Jurkat, Clone E6-1 (cell line): ENCODE measurements around the gene ZDHHC13.

ENCODE experiments used
- DNase-seq: peaks from one replicate; pipeline ENCODE4 v3.0.0-alpha.2; 2011; ENCODE audit warnings: low read depth, low spot score
- H3K4me3 ChIP-seq: 2 replicates; pipeline ENCODE4 v1.5.1; 2011; ENCODE audit warnings: mild to moderate bottlenecking, low read length, control low read depth, moderate library complexity

Gene ZDHHC13

DNA sequence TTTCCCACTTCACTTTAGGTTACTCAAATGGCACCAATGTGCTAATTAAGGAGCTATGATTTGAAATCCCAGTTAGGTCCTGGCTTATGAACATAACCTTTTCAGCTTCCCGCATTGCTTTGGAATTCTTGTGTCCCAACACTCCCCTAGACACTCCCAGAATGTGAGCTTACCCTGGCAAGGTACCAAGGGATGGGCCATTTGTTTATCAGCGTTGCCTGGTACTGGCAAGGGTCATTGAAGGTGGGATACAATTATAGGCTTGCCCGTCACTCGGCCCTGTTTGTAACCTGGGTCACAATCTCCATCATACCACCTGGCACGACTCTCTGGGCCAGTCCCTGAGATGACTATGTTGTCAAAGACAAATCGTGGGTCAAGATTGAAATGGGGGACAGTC, 79.5 kb downstream of the ZDHHC13 start:
- no peak overlapping the region for H3K4me3 ChIP-seq
- no peak for DNase-seq

DNA sequence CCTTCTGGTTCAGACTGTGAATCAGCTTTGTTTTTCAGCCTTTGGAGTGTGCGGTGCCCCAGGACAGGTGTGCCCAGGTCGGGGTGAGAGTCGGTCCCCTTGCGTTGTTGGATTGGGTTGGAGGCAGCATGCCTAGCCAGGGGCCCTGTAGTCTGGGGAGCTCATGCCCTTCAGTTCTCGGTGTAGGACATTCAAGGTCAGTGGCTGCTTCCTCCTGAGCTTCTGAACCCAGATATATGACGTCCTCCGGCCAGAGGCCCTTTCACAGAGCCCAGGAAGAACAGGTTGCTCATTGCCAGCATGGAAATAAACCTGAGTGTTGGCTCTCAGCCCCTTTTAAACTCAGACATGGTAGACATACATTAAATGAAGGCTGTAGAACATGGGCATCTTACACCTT, 82.1 kb downstream of the ZDHHC13 start:
- DNase-seq, result no peak

DNA sequence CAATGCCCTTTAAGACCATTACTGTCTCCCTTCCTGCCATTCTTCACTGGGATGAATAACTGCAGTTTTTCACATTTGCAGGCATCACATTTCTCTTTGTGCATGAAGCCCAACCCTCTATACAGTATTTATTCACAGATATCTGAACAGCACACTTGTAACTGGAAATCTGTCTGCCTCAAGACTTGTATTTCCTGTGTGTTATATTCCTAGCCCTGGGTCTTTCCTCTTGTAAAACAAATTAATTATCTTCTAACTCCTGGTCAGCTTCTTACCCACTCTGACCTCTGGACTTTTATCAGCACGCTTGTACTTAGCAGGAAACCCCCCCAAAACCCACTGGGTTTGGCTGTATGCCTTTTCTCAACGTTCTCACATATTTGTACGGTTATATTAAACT, 82.8 kb downstream of the ZDHHC13 start:
- no peak overlapping the region for H3K4me3 ChIP-seq
- no peak for DNase-seq

More for the DNA sequence above, 82.1 kb downstream of the ZDHHC13 start:
- no peak overlapping the region for H3K4me3 ChIP-seq

DNA sequence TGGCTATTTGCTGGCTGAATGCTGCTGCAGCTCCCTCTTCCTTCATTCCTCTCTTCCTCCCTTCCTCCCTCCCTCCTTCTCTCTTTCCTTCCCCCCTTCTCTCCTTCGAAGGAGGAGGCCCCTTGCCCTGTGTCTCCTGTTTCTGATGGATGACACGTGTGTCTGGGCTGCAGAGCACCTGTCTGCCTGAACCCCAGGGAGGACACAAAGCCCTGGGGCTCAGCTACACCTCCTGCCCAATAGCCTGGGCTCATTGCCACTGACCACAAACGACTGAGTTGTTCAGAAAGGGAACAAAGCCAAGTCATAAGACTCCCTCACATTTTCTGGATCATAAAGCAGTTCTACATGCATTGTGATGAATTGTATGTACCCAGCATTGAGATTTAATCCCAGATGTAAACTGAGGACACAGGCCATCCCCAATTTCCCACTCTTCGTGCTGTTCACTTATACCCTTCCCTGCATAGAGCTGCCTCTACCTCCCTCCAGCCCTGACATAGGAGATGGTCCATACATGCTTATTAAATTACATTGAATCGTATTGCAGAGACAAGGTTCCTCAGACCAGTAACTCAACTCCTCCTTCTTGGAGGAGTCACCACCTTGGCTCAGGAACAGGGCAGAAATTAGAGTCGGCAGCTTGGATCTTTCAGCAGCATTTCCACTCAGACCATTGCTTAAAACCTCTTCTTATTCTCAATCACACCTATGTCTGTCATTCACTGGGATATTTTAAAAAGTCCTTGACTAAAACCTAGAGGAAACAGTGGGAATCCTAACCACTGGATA, 83.6 kb downstream of the ZDHHC13 start:
- no peak overlapping the region for H3K4me3 ChIP-seq
- DNase-seq, result no peak

DNA sequence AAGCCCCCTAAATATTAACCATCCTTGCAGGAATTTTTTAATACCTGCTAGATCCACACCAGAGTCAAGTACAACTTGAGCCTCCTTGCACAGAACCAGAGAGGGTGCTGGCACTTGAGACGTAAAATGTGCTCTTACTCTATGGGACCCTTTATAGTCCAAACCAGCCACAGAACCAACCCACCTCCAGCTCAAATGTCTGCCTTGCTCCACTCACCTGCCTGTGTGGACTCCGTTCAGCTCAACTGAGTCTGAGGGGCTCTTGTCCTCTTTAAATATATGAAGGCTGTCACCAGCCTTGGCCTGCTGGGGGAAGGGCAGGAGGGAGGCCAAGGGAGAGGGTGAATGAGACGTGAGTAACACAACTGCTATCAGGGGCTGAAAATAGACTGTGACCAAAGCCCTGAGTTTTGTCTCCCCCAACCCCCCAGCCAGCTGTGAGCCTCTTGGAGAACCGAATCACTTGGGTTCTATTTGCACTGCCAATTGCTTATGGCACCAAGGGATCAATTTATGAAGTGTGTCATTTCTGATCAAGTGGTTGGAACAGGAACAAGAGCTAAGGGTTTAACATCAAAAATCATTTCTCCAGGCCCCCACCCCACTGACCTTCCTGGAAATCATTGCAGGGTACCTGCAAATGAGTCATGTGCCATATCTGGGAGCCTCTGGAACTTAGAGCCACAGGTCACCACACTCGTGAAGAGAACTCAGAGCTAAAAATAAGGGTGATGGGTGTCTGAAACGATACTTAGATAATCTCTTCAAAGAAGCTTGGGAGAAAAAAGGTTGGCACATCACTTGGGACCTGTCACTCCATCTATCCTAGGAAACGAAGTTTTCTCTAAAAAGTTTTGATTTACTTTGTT, 85.0 kb downstream of the ZDHHC13 start, which contains the start of gene CSRP3:
TSS of gene CSRP3 (minus strand) at position 247 of the 869 bp plus-strand sequence. CDS start 9,535 bp downstream, outside the sequence.
- H3K4me3 ChIP-seq, result no peak within 1 kb of the TSS
- DNase-seq, result no peak

DNA sequence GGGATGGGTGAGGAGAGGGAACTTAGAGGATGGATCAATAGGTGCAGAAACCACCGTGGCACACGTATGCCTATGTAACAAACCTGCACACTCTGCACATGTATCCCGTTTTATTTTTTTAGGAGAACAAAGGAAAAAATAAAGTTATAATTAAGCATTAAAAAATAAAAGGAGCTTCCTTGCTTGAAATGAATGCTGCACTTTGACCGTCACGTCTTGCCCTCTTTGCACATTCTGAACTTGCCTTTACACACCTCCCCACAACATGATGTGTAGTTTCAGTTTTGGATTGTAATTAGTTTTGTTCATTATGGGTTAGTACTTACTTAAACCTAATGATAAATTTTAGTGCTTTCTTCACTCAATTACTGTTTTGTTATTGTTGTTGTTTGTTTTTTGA, 87.9 kb downstream of the ZDHHC13 start:
- H3K4me3 ChIP-seq, result no peak overlapping the region
- DNase-seq, result no peak

DNA sequence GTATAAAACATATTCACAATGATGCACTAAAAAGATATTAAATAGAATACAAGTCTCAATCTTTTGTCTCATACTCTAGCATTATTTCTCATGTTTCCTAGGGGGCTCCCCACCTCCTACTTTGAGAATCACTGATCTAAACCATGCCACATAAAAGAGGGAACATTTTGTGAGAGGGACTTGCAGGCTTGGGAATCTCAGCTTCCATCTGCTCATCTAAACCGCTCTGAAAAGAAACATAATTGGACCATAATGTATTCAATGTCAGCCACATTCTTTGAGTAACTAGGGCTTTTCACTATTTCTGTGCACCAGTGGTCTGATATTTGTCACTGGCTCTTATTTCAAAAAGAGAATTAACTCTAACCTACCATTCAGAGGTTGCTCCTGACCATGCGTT, 91.2 kb downstream of the ZDHHC13 start:
- no peak for DNase-seq
- H3K4me3 ChIP-seq, result no peak overlapping the region

DNA sequence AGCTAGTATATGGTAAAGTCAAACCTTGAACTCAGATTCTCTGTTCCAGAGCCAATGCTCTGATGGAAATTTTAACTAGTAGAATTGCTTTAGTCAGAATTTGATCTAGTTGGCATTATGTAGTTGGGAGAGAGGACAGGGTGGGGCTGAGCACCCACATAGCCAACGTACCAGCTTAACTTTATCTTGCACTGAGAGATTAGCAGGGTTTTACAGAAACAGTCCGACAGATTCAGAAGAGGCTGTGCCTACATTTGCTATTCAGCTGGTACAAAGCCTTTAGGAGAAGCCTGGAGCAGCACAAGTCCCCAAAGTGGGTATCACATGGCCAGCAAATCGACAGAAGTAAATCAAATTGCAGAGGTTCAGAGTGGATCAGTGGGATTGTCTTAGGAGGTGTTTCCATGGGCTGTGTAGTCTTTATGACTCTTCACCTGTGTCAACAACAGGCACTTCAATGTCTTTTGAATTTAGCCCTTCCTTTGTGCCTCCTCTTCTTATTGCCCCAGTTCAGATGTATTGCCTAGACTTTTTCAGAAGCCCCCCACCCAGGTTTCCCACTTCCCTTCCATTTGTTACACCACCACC, 92.1 kb downstream of the ZDHHC13 start:
- H3K4me3 ChIP-seq, result no peak overlapping the region
- no peak for DNase-seq

DNA sequence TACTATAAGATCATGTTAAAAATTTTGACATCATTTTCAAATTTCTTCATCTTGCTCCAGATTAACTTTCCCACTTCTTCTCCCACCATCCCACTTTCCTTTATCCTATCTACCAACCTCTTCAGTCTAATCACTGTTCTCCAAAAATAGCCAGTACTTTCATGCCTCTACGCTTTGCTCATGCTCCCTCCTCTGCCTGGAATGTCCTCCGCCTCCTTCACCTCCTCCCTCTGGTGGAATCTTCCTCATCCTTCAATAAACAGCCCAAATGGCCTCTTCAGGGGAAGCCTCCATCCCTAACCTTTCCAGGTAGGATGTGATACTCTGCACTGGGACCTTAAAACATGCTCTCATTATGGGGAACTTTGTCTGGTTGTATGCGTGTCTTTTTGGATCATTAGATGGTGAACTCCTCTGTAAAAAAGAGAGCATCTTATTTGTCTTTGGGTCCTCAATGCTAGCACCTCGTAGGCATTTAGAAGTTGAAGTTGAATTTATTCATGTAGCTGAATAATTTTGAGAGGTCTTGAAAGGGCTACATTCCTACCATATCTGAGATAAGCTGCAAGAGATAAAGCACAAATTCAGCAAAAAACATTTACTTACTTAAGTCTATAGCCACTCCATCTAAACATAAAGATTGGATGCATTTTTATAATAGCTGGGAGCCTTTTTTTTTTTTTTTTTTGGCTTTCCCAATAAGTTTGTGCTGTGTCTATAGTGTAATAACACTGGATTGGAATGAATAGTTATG, 92.8 kb downstream of the ZDHHC13 start:
- no peak for DNase-seq

DNA sequence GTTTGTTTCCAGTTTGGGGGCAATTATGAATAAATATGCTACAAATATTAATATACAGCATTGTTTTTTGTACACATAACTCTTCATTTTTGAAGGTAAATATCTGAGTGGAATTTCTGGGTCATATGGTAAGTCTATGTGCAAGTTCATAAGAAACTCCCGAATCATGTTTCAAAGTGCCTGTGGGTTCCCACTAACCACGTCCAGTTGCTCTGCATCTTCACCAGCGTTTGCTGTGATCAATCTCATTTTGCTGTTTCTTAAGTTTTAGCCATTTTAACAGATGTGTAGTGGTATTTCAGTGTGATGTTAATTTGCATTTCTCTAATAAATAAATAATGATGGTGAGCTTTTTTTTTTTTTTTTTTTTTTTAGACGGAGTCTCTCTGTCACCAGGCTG, 99.1 kb downstream of the ZDHHC13 start:
- DNase-seq, result no peak
- no peak overlapping the region for H3K4me3 ChIP-seq

More for the DNA sequence above, 92.8 kb downstream of the ZDHHC13 start:
- no peak overlapping the region for H3K4me3 ChIP-seq

DNA sequence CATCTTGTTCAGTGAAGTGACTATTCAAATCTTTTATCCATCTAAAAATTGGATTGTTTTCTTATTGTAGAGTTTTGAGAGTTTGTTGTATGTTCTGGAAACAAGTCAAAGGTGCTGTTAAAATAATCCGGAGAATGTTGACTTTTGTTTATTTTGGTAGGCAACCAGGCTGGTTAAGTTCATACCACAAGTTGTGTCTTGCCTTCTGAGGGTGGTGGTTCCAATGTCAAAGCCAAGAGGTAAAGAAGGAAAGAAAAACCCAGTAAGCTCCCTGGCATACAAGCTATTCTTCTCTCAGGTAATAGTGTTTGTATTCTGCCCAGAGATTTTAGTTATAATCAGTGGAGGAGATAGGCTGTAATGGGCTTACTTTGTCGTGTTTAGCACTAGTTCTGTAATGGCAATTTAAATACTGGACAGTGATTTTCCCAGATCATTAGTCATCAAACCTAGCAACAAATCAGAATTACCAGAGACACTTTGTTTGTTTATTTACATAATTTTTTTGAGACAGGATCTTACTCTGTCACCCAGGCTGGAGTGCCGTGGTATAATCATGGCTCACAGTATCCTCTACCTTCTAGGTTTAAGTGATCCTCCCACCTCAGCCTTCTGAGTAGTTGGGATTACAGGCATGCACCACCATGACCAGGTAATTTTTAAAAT, 99.9 kb downstream of the ZDHHC13 start:
- no peak for DNase-seq
- H3K4me3 ChIP-seq, result no peak overlapping the region

DNA sequence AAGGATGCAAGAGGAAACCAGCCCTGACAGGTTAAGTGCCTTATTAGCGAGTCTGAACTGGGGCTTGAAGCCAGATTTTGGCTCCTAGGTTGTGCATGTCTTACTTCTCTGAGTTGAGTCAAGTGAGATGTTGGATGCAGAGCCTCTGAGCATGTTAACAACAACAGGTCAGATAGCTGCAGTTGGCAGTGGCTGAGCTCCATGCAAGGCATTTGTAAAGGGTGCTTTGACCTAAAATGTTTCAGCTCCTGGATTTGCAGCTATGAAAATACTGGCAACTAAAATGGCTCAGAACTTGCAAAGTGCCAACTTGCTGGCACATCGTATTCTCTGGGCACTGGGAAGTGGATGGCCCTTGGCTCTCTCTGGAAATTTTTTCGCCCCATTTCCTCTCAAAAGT, 101.2 kb downstream of the ZDHHC13 start:
- DNase-seq, result no peak
- H3K4me3 ChIP-seq, result no peak overlapping the region

DNA sequence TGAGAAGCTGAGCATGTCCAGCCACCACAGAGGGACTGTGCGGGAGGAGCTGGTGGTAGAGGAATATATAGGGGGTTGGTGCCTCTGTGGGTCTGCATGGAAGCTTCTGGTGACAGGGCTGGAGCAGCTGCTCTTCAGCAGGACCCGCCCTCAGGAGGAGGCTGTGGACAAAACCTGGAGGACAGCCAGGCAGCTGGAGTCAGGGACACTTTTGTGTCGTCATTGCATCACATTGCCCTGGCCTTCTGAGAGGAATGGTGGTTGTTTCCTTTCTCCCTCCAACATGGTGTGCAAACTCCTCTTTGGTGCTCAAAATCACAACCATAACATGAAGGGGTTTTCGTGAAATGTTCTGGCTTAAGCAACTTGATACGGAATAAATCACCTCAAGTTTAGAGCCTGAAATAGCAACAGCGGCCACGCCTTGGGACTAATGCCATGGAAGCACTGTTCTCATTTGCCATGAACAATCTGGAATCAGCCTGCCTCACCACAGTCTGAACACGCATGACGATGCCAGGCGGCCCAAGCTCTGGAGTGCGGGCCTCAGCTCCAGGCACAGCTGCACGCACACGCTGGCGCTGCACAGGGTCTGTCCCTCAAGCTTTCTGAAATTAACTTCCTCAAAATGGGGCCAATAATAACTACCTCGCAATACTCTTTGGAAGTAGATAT, 102.0 kb downstream of the ZDHHC13 start:
- no peak for DNase-seq
- no peak overlapping the region for H3K4me3 ChIP-seq

DNA sequence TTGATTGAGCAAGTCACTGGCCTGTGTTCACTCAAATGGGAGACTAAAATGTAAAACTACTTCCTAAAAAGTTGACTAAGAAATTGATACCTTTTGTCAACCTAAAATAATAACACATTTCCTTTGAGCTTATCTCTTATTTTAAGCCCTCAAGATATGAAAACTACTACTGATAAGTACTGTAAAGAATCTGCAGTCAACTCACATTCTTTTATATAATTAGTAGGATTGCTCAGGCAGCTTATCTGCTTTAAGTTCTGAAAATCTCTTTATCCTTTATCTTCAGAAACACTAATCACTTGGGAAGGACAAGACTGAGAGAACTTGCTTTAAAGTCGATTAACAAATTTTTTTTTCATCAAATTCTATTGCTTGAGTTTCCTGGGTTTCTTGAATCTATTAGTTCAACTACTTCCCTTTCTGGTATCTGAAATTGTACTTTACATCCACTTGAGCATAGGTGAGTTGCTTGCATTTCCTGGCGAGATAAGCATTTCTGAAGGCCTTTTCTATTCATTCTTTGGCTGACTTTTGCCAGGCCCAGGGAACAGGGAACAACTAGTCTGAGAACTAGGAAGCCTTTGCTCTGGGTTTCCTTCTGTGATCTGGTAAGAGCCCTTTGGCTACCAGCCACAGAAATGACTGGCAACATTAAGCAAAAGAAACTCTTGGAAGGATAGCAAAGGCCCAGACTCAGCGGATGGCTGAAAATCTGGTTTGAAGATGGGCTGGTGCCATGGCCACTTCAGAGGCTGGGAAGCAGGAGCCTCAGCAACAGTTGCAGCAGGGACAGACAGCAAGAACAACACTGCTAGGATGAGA, 104.1 kb downstream of the ZDHHC13 start:
- no peak for DNase-seq
- no peak overlapping the region for H3K4me3 ChIP-seq

DNA sequence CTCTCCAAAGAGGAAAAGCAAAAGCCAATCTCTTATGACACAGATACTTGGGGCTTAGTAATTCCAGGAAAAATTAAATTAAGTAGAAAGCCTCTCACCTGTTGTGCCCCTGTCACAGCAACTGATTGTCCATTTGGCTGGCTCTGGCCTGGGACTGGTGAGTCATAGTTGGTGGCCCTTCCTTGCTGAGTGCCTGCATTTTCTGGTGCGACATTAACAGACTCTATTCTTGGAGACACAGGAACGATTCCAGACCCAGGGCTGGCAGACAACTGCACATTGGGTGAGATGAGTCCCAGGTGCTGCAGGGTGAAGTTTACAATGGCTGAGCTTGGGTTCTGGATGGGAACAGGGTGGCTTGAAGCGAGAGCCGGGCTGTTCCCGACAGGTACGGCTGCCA, 108.2 kb downstream of the ZDHHC13 start:
- DNase-seq, result no peak
- no peak overlapping the region for H3K4me3 ChIP-seq

DNA sequence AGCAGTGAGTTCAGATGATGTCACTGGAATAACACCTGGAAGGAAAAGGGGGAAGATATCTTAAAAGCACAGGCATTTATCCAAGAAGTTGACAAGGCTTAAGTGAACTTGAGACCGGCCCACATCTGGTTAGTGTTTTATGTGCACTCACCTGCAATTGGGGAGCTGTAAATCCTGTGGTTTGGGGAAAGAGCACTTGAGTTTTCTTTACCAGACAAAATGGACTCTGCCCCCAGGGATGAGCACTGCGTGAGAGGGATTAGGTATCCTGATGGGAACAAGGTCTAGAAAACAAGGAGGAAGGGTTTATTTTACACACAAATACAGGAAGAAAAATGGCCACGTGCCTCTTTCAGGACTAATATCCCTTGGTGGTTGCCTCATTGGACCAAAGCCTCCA, 108.6 kb downstream of the ZDHHC13 start:
- DNase-seq, result no peak
- no peak overlapping the region for H3K4me3 ChIP-seq
